SK-MEL-5 (cell line): ENCODE measurements around the gene PISD. TPM values are rescaled to one million over a fixed set of nuclear protein-coding genes. Genes with fewer than 3 reads are reported as not detected.

Source experiments
- DNase-seq: peaks from one replicate; pipeline ENCODE4 v3.0.0-alpha.2; 2016; ENCODE audit warnings: low read depth, low spot score
- in situ Hi-C: cut with HindIII; loops from 2 replicates; pipeline ENCODE4 v1.10.0; 2016; ENCODE audit warnings: low sequenced_read_pairs, high pct_unique_total_duplicates, low pct_unique_long_range_greater_than_20kb
- total RNA-seq: library from RNA; depleted of rRNA; stranded (reverse); fragments of >200 nt; shearing (Covaris generic); gene quantifications from 2 replicates; pipeline ENCODE4 v1.2.3, GENCODE V29; 2014

Gene PISD
- total RNA-seq, 1 experiment from 2014 or later, result 26.8 TPM

GRCh38 chr22:31630331-31631329, 31.4 kb downstream of the PISD start:
- in situ Hi-C loops, result no loop called here
- peak; percentile 86 for DNase-seq

- DNase-seq, result no peak
- in situ Hi-C loops, result no loop called here
These were observed 32.3 kb downstream of the PISD start for GRCh38 chr22:31629741-31630184.

- in situ Hi-C loops, result no loop called here
- no peak for DNase-seq
These were observed 32.9 kb downstream of the PISD start for GRCh38 chr22:31628969-31629708.

- in situ Hi-C loops, result no loop called here
- DNase-seq, result no peak
These were observed 33.7 kb downstream of the PISD start for GRCh38 chr22:31628362-31628761.

- DNase-seq, result no peak
- in situ Hi-C loops, result no loop called here
These were observed 34.7 kb downstream of the PISD start for GRCh38 chr22:31627223-31627731.

- DNase-seq, result no peak
- in situ Hi-C loops, result no loop called here
These were observed 35.4 kb downstream of the PISD start for GRCh38 chr22:31626427-31627150.

- no peak for DNase-seq
- in situ Hi-C loops, result no loop called here
These were observed 36.2 kb downstream of the PISD start for GRCh38 chr22:31625661-31626426.

- DNase-seq, result no peak
- in situ Hi-C loops, result no loop called here
These were observed 36.8 kb downstream of the PISD start for GRCh38 chr22:31625257-31625640.

GRCh38 chr22:31623592-31624304, 38.3 kb downstream of the PISD start:
- in situ Hi-C loops, result no loop called here
- no peak for DNase-seq

GRCh38 chr22:31622980-31623379, 39.0 kb downstream of the PISD start:
- no peak for DNase-seq
- in situ Hi-C loops, result no loop called here

GRCh38 chr22:31621507-31622124, 40.4 kb downstream of the PISD start:
- no peak for DNase-seq
- in situ Hi-C loops, result no loop called here

GRCh38 chr22:31620756-31621480, 41.1 kb downstream of the PISD start:
- in situ Hi-C loops, result no loop called here

GRCh38 chr22:31619611-31620300, 42.3 kb downstream of the PISD start:
- in situ Hi-C loops, result no loop called here
- no peak for DNase-seq

More at GRCh38 chr22:31620756-31621480, 41.1 kb downstream of the PISD start:
- no peak for DNase-seq

- no peak for DNase-seq
- in situ Hi-C loops, result no loop called here
These were observed 43.4 kb downstream of the PISD start for GRCh38 chr22:31618471-31619176.
